HG02981 (cell line): ENCODE data around the gene BEND5.

ENCODE experiments used
- ATAC-seq: cut with Tn5 transposase; IDR thresholded peaks from one replicate; pipeline ENCODE4 v1.9.1; 2021; ENCODE audit warnings: mild to moderate bottlenecking, moderate library complexity; ENCODE audit not compliant: unreplicated experiment

The BEND5 gene, protein sequence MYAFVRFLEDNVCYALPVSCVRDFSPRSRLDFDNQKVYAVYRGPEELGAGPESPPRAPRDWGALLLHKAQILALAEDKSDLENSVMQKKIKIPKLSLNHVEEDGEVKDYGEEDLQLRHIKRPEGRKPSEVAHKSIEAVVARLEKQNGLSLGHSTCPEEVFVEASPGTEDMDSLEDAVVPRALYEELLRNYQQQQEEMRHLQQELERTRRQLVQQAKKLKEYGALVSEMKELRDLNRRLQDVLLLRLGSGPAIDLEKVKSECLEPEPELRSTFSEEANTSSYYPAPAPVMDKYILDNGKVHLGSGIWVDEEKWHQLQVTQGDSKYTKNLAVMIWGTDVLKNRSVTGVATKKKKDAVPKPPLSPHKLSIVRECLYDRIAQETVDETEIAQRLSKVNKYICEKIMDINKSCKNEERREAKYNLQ

DNA sequence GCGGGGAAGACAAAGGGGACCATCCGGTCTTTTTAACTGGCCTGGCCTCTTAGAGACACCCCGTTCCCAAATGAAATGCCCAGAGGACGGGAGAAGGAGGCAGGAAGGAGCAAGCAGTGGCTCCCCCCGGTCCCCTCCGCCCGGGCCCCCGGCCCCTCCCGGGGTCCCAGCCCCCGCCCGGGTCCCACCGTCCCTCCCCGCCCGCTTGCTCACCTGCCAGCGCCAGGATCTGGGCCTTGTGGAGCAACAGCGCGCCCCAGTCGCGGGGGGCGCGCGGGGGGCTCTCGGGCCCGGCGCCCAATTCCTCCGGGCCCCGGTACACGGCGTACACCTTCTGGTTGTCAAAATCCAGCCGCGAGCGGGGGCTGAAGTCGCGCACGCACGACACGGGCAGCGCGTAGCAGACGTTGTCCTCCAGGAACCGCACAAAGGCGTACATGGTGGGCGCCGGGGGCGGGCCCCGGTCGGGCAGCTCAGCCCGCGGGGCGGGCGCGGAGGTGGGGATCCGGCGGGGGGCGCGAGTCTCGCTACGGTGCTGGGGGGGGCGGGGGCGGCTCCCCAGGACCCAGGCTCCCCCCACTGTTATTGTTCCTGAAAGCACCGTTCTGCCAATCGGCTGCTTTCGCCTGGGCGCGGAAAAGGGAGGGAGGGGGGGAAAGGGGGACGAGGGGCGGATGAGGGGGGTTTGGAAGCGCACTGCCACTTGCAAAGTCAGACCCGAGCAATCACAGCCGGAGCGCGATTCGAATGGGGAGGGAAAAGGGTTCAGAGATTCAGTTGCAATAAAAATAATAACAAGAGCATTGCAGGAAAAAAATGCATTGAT lies at the start of gene BEND5:
TSS of gene BEND5 (minus strand) at position 499 of the 826 bp plus-strand sequence. CDS start at position 439, 60 bp downstream.
- no peak for ATAC-seq

DNA sequence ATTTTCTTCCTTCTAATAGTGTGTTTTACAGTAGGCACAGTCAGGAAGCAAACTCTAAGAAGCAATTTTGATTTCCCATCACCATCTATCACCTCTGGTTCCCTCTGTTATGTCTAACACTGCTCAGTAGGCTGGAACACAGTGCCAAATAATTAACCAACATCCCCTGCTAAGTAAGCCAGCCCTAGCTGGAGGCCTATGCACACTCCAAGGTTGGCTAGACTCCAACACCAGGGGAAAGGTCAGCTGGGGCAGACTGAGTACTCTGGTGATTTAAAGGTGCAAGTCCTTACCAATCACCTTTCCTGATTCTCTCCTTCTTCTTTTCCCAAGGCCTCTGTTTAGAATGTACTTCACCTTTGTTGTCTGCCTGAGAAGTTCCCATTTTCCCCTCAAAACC lies 46.5 kb upstream of the BEND5 start:
- ATAC-seq, result peak; percentile 53

DNA sequence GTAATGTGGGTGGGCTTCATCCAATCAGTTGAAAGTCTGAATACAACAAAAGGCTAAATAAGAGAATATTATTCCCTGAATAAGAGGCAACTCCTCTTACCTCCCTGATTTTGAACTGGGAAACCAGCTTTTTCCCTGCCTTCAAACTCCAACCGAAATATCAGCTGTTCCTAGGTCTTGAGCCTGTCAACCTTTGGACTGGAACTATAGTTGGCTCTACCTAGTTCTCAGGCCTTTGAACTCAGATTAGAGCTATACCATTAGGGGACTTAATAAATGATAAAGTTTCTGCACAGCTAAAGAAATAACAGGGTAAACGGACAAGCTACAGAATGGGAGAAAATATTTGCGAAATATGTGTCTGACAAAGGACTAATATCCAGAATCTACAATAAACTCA lies 43.8 kb upstream of the BEND5 start:
- ATAC-seq, result no peak

DNA sequence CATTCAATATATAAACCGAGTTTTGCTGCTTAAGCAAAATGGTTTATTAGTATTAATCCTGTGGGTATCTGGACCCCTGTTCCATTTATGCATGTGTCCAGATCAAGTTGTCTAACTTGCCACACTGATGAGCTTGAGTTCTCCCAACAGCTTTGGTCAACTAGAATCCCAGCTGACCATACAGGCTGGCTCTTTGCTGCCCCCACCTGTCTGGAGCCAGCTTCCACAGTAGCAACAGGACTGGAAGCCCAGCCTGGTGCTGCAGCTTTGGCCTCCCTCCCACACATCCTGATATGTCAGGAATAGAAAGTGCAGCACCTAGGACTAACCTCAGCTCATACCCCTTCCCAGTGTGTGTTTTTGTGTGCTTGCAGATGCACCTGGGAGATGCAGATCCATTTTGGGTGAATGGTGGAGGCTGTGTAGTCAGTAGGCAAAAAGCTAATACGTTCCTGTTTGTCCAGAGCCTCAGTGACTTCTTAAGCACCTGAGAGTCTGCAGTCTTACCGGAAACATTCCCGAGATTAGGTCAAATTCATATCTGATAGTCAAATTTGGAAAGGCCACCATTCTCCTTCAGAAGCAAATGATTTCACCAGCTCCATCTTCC lies 40.9 kb upstream of the BEND5 start:
- ATAC-seq, result peak; percentile 92

DNA sequence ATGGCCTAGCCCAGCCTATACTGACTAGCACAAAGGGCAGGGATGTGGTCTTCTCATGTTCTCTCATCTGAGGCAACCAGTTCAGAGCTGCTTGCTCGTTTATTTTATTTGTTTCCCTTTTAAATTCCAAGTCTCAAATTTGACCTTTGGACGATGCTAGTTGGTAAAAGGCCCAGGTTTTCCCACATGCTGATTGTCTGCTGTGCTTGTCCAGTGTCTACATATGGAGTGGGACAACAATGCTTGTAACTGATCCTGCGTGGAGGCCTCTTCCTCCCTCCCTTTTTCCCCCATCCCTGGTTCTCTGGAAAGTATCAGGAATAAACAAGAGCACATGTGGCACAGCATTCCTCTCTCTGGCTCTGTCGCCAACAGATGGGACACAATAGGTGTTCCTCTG lies 34.0 kb upstream of the BEND5 start:
- no peak for ATAC-seq

DNA sequence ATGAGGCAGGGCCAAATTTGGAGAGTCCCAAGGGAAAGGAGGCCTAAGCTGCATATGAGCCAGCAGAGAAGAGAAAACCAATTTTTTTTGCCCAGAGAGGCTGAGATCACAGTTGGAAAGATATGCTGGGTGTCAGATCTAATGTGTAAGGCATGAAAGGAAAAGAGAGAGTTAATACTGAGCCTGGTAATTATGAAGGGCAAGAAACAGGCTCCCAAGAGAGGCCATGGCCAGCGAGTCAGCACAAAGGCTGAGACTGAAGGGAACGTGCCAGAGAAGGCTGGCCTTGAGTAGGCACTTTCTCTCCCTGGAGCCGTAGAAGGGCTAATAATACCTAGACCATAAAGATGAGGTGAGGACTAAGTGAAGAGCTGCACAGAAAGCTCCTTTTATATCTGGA lies 31.8 kb upstream of the BEND5 start:
- ATAC-seq, result no peak

DNA sequence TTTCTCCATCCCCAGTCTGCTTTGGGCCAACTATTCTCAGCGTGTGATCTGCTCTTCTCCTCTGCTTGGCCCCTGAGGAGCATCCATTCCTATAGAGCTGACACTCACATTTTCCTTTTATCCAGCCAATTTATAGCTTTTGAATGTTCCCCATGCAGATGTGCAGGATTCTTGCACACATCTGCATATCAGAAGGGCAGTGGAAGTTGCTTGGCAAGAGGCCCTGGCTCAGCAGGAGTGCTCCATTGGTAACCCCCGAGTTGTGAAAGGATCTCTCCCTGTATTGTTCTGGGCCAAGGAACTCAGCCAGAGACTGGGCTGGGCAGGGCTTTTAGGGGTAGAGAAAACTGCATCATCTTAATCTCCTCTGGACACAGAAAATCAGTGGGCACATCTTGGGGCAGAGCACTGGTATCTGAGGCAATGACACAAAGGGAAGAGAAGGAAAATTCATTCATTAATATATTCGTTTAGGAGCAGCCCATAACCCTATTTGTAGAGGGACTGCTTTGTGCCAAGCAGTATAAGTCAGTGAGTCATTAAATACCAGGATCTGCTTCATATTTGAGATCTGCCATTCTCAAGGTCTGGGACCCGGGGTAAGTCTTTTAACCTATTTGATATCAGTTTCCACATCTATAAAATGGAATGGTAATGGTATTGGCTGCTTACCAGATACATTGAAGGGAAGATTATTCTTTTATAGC lies 31.0 kb upstream of the BEND5 start:
- ATAC-seq, result no peak

DNA sequence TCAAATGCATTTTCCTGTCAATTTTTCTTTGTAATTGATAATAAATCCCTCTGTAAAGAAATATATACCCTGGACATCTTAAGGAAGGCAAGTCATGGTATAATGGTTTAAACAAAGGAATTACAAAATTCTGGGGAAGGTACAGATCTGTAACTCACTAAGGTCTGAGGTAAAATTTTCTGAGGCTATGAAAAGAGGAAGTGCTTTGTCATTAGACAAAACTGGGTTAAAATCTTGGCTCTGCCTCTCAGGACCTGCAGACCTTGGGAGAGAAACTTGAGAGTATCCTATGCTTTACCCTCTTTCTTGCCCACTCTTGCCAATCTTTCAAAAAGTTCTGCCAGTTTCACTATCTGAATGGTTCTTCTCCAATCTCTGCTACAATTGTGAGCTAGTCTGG lies 26.8 kb upstream of the BEND5 start:
- peak; percentile 59 for ATAC-seq

DNA sequence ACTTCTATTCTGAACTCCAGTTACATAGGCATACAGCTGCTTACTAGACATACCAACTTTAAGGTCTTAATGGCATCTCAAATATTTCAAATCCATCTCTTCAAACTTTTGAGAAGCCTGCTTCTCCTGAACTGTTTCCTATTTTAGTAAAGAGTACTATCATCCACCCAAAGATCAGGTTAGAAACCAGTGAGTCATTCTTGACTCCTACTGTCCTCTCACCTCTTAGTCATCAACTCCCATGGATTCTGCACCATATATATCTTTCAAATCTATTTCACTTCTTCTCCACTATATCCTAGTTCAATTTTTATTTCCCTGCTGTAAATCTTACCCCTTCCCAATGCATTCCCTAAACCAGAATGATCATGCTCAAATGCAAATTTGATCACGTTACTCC lies 18.1 kb upstream of the BEND5 start:
- no peak for ATAC-seq

DNA sequence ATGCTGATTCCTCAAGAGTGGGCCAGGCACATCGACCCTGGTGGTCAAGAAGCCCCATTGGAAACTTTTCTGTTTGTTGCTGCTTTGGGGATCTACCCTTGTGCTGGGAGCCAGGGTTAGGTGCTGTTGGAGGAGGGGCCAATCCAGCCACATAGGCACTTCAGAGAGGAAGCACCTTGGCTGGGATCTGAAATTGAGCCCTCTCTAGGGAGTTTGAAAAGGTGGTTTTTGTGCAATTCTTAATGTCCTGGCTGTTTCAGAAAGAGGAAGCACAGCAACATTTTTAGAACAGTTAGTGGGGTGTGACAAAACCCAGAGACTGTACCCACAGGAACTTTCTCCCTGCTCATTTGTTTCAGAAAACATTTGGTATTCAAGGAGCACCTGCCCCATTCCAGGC lies 17.2 kb upstream of the BEND5 start:
- peak; percentile 82 for ATAC-seq

DNA sequence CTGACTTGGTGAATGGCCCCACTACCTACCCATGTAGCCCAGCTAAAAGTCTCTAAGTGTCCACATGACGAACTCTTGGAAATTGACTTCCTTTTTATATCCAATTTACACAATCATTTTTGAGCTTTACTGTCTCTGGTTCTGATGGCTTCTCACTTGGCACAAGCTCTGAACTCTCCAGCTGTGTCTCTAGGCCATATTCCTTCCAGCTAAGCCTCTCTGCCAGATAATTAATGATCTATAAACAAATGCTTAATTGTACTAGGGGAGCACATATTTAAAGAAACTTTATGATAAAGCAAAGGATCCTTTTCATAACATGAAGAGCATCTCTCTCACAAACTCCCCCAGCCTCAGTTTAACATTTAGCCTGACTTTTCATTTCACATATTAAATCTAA lies 16.3 kb upstream of the BEND5 start:
- ATAC-seq, result no peak

DNA sequence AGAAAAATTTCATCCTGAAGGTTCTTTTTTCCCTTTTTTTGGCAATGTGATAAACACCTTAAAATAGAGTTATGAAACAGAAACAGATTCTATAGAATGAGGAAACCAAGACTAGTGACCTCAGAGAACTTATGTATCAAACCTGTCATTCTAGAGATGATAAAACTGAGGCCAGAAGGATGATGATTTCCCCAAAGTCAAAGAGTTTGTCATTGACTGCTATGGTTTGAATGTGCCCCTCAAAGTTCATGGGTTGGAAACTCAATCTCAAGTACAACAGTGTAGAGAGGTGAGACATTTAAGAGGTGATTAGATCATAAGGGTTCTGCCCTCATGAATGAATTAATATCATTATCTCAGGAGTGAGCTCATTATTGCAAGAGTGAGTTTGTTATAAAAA lies 13.7 kb upstream of the BEND5 start:
- peak; percentile 39 for ATAC-seq

DNA sequence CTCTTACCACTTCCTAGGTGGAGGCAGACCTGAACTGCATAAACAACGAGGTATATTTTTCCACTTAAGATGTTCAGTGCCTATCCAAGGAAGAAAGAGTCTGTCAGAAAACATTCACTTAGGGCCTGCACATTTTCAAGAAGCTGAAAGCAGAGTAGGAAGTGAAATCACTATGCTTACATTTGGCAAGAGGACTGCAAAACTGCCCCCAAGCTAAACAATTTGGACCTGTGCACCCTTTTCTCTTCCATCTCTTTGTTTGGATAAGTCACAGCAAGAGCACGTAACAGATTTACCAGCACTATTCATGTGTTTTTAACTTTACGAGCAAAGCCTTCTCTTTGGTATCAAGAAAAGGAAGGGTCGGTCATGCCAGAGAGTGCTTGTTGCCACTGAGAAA lies 13.2 kb upstream of the BEND5 start:
- ATAC-seq, result no peak

DNA sequence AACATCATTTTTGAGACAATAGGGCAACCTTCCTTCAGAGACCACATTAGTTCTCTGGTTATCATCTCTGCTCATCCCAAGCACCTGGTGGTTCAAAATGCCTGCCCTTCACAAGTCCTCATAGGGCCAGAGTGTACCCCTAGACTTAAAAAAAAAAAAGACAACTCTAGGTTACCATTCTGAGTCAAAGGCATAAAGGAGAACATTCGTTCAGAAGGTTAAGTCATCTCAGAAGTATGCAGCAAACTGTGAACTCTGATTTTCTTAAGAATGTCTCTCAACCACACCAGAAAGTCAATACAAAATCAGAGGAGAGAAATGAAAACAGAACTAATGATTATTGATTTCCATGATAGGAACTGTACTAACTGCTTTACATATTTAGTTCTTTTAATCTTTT lies 9.2 kb upstream of the BEND5 start:
- no peak for ATAC-seq

DNA sequence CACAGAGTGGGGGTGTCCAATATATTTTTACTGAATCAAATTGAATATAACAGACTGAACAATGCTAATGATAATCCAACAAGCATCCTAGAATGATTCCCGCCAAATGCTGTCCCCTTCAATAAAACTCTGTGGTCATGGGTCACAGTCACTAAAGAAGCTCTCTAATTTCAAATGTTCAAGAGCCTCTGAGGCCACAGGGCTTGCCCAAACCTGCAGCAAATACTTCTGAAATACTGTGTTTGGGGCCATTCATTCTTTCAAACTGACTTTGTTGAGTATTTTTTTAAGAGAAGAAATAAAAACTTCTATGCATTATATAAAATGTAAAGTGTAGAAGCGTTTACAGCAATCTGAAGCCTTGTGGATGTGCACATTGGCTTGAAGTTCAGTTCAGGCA lies 7.6 kb upstream of the BEND5 start:
- ATAC-seq, result no peak

DNA sequence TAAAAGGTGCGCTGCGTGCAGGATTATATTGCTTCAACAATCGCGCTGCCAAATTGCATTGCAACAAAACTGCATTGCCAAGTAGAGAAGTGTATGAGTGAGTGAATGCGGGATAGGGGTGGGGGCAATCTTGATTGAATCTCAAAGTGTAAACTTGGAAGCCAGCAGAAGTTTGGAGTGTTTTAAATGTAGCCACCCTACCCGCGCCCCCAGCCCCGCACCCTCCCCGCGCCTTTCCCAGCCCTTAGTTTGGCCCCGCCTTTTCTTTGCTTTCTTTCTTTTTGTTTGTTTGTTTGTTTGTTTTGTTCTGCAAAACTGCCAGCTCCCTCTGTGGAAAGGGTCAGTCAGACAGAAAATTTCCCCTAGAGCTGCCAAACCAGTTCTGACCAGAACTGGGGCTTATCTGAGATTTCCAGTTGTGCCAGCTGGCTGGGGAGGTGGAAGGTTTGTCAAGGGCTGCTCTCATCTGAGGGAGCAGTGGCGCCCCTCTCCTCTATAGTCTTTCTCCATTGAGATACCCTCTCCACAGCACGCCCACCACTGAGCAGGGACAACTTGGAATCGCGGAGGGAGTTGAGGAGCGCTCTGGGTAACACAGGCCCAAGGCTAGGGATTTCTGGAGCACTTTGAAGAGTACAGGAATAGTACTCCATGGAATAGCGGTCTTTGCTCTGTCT lies 666 bp upstream of the BEND5 start:
- ATAC-seq, result no peak

DNA sequence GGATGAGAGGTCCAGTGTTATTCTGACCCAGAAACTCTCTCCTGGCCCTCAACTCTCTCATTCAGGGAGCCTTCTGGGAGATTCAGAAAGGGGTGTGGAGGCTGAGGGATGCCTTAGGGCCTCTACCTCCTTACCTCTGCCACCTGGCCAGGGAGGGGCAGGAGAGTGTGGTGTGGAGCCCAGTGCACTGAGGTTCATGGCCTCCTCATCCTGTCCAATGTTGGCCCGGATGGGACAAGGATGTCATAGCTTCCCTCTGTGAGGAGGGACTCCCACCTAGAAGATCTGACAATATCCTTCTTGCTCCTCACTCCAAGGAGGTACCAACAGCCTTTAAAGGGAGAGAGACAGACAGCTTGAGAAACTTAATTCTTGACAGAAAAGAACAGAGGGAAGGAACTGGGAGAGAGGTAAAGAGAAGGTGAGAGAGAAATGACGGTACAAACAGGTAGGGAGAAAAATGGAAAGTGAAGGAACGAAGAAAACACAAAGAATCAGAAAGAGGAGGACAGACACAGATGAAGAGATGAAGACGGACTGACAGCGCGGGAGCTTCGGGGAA lies 779 bp downstream of the BEND5 start:
- no peak for ATAC-seq

DNA sequence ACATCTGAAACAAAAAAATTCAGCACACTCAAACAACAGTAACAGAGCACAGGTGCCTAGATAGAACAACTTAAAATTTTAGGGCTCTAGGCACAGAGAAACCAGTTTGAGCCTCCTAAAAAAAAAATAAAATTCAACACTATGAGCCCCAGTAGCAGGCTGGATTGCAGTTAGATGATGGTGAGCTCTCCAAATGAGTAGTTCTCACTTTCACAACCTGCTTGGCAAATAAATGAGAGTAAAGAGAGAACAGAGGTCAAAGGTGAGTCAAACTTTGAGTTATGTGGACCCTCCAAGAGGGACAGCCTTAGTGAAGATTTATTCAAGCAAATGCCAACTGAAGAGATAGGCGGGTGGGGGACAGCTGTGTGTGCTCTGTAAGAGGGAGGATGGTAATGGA lies 3.6 kb downstream of the BEND5 start:
- ATAC-seq, result peak; percentile 42

DNA sequence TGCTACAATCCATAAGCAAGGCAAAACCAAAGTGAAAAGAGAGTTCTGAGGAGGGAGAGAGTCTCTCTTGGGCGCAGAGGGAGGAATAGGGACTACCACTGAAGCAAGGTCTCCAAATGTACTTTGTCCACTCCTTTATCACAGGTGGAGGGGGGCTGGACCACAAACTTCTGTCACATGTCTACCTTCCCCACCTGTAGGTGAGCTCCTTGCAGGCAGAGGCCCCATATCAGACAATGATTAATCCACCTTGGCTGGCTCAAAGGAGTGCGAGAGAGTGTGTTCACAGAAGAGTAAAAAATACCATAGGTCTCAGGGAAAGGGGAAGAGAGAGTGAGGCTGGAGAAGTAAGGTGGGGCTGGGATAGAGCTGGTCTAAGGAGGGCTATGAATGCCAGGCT lies 4.5 kb downstream of the BEND5 start:
- ATAC-seq, result no peak

DNA sequence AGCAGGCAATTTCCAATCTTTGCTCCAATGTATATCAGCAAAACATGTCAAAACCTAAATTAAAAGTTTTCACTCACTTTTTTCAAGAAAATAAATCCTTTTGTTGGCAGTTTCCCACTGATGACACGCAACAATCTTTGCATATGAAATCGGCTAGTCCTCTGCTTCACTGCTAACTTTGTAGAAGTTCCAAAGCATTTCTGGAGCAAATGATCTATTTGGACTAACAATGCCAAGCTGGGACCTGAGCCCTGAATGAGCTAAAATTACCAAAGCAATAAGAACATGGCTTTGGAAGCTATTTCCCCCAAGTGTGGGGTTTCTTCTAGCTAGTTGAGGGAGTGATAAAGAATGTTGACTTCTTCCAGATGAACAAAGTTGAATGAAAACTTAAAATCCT lies 5.1 kb downstream of the BEND5 start:
- no peak for ATAC-seq
